HG02571 (cell line): ENCODE measurements around the gene LTB4R2.

Experiments used
- ATAC-seq: cut with Tn5 transposase; IDR thresholded peaks from one replicate; pipeline ENCODE4 v1.9.1; 2021; ENCODE audit warnings: mild to moderate bottlenecking, moderate library complexity; ENCODE audit not compliant: unreplicated experiment

The LTB4R2 gene

GRCh38 chr14:24277071-24277470 is 32.9 kb upstream of the LTB4R2 start:
- ATAC-seq: no peak

GRCh38 chr14:24277606-24278321 is 32.2 kb upstream of the LTB4R2 start:
- no peak for ATAC-seq

- no peak for ATAC-seq
Measured at GRCh38 chr14:24278424-24278823, 31.5 kb upstream of the LTB4R2 start.

GRCh38 chr14:24279301-24280186 is 30.4 kb upstream of the LTB4R2 start:
- ATAC-seq: peak; percentile 68

GRCh38 chr14:24280797-24281460 is 29.0 kb upstream of the LTB4R2 start:
- no peak for ATAC-seq

GRCh38 chr14:24281636-24282035 is 28.3 kb upstream of the LTB4R2 start:
- ATAC-seq: no peak

- no peak for ATAC-seq
Measured at GRCh38 chr14:24282736-24283135, 27.2 kb upstream of the LTB4R2 start.

GRCh38 chr14:24283796-24284460 is 26.0 kb upstream of the LTB4R2 start:
- ATAC-seq: no peak

GRCh38 chr14:24284501-24285035 is 25.4 kb upstream of the LTB4R2 start:
- no peak for ATAC-seq

- ATAC-seq: no peak
Measured at GRCh38 chr14:24285351-24285750, 24.6 kb upstream of the LTB4R2 start.

GRCh38 chr14:24286996-24287395 is 22.9 kb upstream of the LTB4R2 start:
- ATAC-seq: no peak

- ATAC-seq: peak; percentile 70
Measured at GRCh38 chr14:24289649-24290280, 20.2 kb upstream of the LTB4R2 start.

- ATAC-seq: no peak
Measured at GRCh38 chr14:24290746-24291145, 19.2 kb upstream of the LTB4R2 start.

GRCh38 chr14:24291446-24292117 is 18.4 kb upstream of the LTB4R2 start:
- ATAC-seq: no peak

GRCh38 chr14:24292118-24292807 is 17.7 kb upstream of the LTB4R2 start:
- ATAC-seq: no peak

GRCh38 chr14:24293525-24293924 is 16.4 kb upstream of the LTB4R2 start:
- ATAC-seq: no peak

GRCh38 chr14:24296341-24297157 is 13.4 kb upstream of the LTB4R2 start:
- ATAC-seq: no peak

GRCh38 chr14:24297190-24297964 is 12.6 kb upstream of the LTB4R2 start:
- no peak for ATAC-seq
